ENCODE data around the gene OTULINL.
"Not testable (repeated sequence)": the region's sequence is repeated elsewhere in the genome, so short reads cannot be mapped to it uniquely, and the experiment has no call there.

The OTULINL gene

DNA sequence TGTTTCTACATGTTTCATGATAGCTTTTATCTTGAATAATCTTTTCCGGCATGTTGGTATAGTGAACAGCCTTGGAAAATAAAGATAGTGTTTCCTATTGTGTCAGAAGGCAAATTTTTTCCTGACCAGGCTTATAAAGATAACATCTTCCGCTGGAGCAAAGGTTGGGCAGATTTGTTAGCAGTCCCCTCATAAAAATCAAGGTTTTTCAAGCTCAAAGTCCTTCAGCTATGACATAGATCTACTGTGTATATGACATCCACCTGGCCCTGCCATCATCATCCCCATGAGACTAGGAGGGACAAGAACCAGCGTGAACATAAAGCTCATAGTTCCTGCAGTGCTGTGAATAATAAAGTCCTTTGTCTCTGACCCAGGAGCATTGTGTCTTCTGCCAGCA lies 30.4 kb upstream of the OTULINL start:
- DNase-seq (ENCODE audit: low read depth, low spot score), result no peak
- TF ChIP-seq, protein P1, sequence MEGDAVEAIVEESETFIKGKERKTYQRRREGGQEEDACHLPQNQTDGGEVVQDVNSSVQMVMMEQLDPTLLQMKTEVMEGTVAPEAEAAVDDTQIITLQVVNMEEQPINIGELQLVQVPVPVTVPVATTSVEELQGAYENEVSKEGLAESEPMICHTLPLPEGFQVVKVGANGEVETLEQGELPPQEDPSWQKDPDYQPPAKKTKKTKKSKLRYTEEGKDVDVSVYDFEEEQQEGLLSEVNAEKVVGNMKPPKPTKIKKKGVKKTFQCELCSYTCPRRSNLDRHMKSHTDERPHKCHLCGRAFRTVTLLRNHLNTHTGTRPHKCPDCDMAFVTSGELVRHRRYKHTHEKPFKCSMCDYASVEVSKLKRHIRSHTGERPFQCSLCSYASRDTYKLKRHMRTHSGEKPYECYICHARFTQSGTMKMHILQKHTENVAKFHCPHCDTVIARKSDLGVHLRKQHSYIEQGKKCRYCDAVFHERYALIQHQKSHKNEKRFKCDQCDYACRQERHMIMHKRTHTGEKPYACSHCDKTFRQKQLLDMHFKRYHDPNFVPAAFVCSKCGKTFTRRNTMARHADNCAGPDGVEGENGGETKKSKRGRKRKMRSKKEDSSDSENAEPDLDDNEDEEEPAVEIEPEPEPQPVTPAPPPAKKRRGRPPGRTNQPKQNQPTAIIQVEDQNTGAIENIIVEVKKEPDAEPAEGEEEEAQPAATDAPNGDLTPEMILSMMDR (IDR thresholded peaks at IDR 0.05; ENCODE audit: insufficient read depth, low read length, missing control alignments), result no peak
- no peak overlapping the region for H3K4me3 ChIP-seq (ENCODE audit: low read depth, low read length)
- ChIA-PET POLR2A (no interaction called here), CTCF (no interaction called here)

DNA sequence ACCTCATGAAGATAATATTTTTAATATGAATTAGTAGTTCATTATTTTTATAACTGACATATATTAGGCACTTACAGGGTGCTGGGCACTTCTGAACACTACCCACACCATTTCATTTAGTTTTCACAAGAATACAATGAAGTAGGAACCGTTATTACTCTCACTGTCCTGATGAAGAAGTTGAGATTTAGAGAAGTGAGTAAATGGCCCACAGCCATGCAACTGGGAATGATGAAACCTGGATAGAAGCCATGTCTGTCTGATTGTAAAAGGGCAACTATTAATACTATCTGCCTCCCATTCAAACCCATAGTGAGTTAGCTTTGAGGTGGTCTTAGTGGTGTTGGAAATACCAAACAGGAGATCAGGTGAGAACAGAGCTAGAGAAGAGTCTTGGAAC lies 29.6 kb upstream of the OTULINL start:
- TF ChIP-seq, protein P1 (IDR thresholded peaks at IDR 0.05; ENCODE audit: insufficient read depth, low read length, missing control alignments), result no peak
- H3K4me3 ChIP-seq (ENCODE audit: low read depth, low read length), result no peak overlapping the region
- DNase-seq (ENCODE audit: low read depth, low spot score), result no peak
- CTCF ChIA-PET, result no interaction called here
- POLR2A ChIA-PET, result no interaction called here

DNA sequence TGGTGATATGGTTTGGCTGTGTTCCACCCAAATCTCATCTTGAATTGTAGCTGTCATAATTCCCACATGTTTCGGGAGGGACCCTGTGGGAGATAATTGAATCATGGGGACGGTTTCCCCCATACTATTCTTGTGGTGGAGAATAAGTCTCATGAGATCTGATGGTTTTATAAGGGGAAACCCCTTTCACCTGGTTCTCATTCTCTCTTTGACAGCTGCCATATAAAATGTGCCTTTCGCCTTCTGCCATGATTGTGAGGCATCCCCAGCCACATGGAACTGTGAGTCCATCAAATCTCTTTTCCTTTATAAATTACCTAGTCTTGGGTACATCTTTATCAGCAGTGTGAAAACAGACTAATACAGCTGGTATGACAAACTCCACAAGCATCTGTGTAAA lies 27.3 kb upstream of the OTULINL start:
- CTCF ChIA-PET; H3K4me3 ChIP-seq (ENCODE audit: low read depth, low read length); POLR2A ChIA-PET; DNase-seq (ENCODE audit: low read depth, low spot score): not testable (repeated sequence)

DNA sequence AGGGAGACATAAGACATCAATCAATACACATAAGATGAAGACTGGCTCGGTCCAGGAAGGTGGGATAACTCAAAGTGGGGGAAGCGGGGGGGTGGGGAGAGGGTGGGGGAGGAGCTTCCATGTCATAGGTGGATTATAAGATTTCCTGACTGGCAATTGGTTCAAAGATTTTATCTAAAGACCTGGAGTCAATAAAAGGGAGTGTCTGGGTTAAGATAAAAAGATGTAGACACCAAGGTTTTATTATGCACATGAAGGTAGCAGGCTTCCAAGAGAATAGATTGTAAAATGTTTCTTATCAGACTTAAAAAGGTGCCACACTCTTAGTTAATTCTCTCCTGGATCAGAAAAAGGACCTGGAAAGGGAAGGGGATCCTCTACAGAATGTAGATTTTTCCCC lies 25.6 kb upstream of the OTULINL start:
- no peak overlapping the region for H3K4me3 ChIP-seq (ENCODE audit: low read depth, low read length)
- ChIA-PET CTCF (no interaction called here), POLR2A (no interaction called here)
- TF ChIP-seq, protein P1 (IDR thresholded peaks at IDR 0.05; ENCODE audit: insufficient read depth, low read length, missing control alignments), result no peak
- no peak for DNase-seq (ENCODE audit: low read depth, low spot score)

DNA sequence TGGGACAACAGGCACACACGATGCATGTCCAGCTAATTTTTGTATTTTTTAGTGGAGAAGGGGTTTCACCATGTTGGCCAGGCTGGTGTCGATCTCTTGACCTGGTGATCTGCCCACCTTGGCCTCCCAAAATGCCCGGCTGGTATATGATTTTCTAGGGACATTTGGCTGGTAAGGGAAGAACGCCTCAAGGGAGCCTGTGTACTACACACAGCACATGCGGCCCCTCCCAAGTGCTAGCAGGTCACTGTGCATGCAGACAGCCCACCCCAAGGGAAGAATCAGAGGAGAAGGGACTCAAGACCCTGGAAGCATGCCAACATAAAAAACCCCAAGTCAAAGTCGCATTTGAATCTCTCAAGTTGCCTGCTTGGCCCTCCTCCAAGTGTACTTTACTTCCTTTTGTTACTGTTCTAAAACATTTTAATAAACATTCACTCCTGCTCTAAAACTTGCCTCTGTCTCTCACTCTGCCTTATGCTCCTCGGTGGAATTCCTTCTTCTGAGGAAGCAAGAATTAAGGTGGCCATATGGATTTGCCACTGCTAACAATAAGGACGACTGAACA lies 24.3 kb upstream of the OTULINL start:
- POLR2A ChIA-PET, result no interaction called here
- CTCF ChIA-PET, result no interaction called here
- no peak for DNase-seq (ENCODE audit: low read depth, low spot score)
- TF ChIP-seq, protein P1 (IDR thresholded peaks at IDR 0.05; ENCODE audit: insufficient read depth, low read length, missing control alignments), result no peak
- H3K4me3 ChIP-seq (ENCODE audit: low read depth, low read length), result no peak overlapping the region

DNA sequence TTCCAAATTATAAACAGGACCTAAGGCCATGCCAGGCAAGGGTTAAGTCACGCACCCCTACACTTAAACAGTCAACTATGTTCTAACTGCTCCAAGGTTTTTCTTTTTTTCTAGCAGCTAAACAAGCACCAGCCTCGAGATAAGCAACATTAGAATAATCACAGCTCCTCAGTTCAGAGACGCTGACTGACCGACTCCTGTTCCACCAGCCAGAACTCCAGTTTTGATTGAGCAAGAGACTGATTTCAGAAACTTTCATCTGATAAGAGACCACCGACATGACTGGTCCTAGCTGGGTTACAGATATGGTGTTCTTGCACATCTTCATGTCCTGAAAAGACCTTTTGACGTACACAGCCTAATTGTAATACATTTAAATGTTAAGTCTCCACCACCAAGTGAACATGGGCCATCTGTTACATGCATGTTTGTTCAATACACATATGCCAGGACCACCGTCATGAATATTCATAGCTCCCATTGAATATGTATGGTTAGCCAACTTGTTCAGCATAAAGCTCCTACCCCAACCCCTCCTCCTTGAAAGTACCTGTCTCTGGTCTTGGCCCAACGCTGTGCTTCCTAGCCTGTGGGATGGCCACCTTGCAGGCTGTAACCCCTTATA lies 23.7 kb upstream of the OTULINL start:
- POLR2A ChIA-PET, result no interaction called here
- DNase-seq (ENCODE audit: low read depth, low spot score), result no peak
- CTCF ChIA-PET, result no interaction called here
- TF ChIP-seq, protein P1 (IDR thresholded peaks at IDR 0.05; ENCODE audit: insufficient read depth, low read length, missing control alignments), result no peak
- no peak overlapping the region for H3K4me3 ChIP-seq (ENCODE audit: low read depth, low read length)

DNA sequence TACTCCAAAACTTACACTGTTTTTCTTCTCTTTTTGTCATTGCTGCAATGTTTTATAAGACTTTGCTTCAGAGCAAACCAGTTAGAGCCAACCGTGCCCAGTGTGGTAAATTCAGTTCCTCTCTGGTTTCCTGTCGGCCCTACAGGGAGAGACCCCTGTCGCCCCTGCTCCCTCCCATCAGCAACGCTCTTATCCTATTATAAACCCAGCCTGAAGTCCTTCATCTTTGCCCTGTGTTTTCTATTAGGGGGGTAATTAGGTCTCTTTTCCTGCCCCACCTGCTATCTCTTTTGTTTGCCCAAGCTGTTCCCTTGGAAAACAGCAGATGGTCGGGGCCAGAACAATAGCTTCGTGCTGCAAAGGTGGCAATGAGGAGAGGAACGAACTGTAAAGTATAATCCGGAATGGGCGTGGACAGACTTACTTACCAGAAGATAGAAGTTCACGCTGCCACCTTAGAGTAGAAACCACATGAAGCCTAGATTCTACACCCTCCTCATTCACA lies 21.4 kb upstream of the OTULINL start:
- ChIA-PET POLR2A (no interaction called here), CTCF (no interaction called here)
- H3K4me3 ChIP-seq (ENCODE audit: low read depth, low read length), result no peak overlapping the region
- no peak for DNase-seq (ENCODE audit: low read depth, low spot score)
- TF ChIP-seq, protein P1 (IDR thresholded peaks at IDR 0.05; ENCODE audit: insufficient read depth, low read length, missing control alignments), result no peak
